Right atrium auricular region (tissue), 2 donors: ENCODE measurements around the gene MFAP3L. TPM values are rescaled to one million over a fixed set of nuclear protein-coding genes. Genes with fewer than 3 reads are reported as not detected.
"Not testable (repeated sequence)": the region's sequence is repeated elsewhere in the genome, so short reads cannot be mapped to it uniquely, and the experiment has no call there.

Experiments
- DNase-seq: peaks from one replicate; pipeline ENCODE4 v3.0.0-alpha.2; 2019; ENCODE audit warnings: low spot score
- H3K27ac ChIP-seq, 2 donors: fragments of 200-600 bp; sonication (generic); 1 replicate in 1 of 2; 2 replicates in 1 of 2; pipeline ENCODE4 v1.5.1; 2016 to 2019
- H3K27me3 ChIP-seq, 2 donors: fragments of 200-600 bp; sonication (generic); one replicate each; pipeline versions ENCODE4 v1.5.1 to v1.6.0; 2017 to 2019
- H3K36me3 ChIP-seq: fragments of 200-600 bp; sonication (generic); one replicate; pipeline ENCODE4 v1.5.1; 2016
- H3K4me1 ChIP-seq, 2 donors: fragments of 200-600 bp; sonication (generic); one replicate each; pipeline versions ENCODE4 v1.5.1 to v1.6.0; 2017 to 2019
- H3K4me3 ChIP-seq, 2 donors: fragments of 200-600 bp; sonication (generic); 1 replicate in 1 of 2; 2 replicates in 1 of 2; pipeline ENCODE4 v1.5.1; 2017 to 2019; ENCODE audit warnings: mild to moderate bottlenecking in 1 of 2, moderate library complexity in 1 of 2
- H3K9me3 ChIP-seq, 2 donors: fragments of 200-600 bp; sonication (generic); one replicate each; pipeline ENCODE4 v1.5.1; 2019
- total RNA-seq, 2 donors: library from RNA; depleted of rRNA; stranded (reverse); fragments of >200 nt; gene quantifications; one replicate each; pipeline ENCODE4 v1.1.0, GENCODE V29; 2016
- TF ChIP-seq, protein P1 (sequence below), 2 donors: fragments of 200-600 bp; sonication (generic); IDR thresholded peaks; one replicate each; pipeline ENCODE4 v1.5.1; 2019; ENCODE audit warnings: antibody characterized with exemption in 2 of 2

The MFAP3L gene
- total RNA-seq, 2 donors from 2014 or later = 7.7 to 8.1 TPM

DNA sequence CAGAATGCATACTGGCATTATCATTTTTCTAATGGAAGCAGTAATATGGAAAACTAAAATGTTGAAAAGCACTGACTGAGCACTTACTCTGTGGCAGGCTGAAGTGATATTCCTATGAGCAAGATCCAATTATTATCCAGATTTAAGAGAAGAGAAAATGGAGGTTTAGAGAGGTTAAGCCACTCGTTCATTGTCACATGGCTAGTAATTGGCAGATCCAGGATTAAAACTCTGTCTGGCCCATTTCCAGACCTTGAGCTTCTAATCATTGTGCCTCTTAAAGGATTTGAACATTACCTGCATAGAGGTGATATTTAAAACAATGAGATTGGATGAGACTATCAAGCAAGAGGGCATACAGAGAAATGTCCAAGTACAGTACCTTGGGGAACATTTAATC is 80.6 kb downstream of the MFAP3L start:
- no peaks in the 10 kb centered on the region for H3K36me3 ChIP-seq
- no peak overlapping the region for H3K27ac ChIP-seq
- no peak overlapping the region for H3K4me3 ChIP-seq
- no peak for DNase-seq
- H3K9me3 ChIP-seq = no peaks in the 10 kb centered on the region
- TF ChIP-seq, protein P1, sequence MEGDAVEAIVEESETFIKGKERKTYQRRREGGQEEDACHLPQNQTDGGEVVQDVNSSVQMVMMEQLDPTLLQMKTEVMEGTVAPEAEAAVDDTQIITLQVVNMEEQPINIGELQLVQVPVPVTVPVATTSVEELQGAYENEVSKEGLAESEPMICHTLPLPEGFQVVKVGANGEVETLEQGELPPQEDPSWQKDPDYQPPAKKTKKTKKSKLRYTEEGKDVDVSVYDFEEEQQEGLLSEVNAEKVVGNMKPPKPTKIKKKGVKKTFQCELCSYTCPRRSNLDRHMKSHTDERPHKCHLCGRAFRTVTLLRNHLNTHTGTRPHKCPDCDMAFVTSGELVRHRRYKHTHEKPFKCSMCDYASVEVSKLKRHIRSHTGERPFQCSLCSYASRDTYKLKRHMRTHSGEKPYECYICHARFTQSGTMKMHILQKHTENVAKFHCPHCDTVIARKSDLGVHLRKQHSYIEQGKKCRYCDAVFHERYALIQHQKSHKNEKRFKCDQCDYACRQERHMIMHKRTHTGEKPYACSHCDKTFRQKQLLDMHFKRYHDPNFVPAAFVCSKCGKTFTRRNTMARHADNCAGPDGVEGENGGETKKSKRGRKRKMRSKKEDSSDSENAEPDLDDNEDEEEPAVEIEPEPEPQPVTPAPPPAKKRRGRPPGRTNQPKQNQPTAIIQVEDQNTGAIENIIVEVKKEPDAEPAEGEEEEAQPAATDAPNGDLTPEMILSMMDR (IDR thresholded peaks at IDR 0.05) = no peak
- no peaks in the 10 kb centered on the region for H3K4me1 ChIP-seq
- no peaks in the 10 kb centered on the region for H3K27me3 ChIP-seq

DNA sequence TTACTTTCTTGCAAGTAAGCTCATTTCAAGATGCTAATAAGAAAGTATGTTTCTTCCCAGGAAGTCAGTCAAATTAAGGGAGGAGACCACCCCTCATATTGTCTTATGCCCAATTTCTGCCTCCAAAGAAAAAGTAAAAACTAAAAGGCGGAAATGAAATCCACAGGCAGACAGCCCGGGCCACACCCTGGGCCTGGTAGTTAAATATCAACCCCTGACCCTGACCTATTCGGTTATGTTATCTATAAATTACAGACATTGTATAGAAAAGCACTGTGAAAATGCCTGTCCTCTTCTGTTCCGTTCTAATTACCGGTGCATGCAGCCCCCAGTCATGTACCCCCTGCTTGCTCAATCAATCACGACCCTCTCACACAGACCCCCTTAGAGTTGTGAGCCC is 82.6 kb downstream of the MFAP3L start:
- not testable (repeated sequence) for H3K4me3 ChIP-seq, DNase-seq, H3K4me1 ChIP-seq, H3K9me3 ChIP-seq, H3K36me3 ChIP-seq, H3K27me3 ChIP-seq, H3K27ac ChIP-seq

DNA sequence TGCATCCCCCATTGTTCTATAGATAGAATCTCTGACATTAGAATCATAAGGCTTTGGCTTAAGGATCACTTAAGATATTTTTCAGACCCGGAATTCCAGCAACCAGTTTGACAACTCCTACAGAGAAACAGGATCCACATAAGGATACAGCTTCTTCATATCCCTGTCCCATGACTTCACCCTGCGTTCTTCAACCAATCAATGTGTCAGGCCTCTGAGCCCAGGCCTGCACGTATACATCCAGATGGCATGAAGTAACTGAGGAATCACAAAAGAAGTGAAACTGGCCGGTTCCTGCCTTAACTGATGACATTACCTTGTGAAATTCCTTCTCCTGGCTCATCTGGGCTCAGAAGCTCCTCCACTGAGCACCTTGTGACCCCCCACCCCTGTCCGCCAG is 85.1 kb downstream of the MFAP3L start:
- no peak for DNase-seq
- TF ChIP-seq, protein P1 (IDR thresholded peaks at IDR 0.05) = no peak
- no peaks in the 10 kb centered on the region for H3K9me3 ChIP-seq
- H3K4me3 ChIP-seq = no peak overlapping the region
- no peaks in the 10 kb centered on the region for H3K27me3 ChIP-seq
- no peak overlapping the region for H3K27ac ChIP-seq
- H3K36me3 ChIP-seq = no peaks in the 10 kb centered on the region
- H3K4me1 ChIP-seq = no peaks in the 10 kb centered on the region

DNA sequence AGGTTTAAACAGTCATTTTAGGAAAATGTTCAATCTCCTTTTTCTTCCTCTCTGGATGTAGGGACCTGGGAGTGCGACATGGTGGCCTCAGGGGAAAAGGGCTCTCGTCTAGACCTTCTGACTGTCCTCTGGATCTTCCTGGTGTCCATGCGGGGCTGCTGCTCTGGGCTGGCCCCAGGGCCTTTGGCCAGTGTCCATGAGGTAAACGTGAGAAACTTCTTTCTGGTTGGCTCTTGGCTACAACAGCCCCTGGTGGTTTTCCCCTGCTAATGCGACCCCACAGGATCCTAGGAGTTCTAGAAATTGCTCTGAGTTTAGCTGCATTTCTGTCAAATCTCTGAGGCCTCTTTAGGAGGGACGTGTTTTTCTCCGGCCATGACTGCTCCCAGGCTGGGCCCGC is 85.7 kb downstream of the MFAP3L start:
- DNase-seq = no peak
- Histone ChIP-seq H3K9me3 (no peaks in the 10 kb centered on the region), H3K27ac (no peak overlapping the region), H3K27me3 (no peaks in the 10 kb centered on the region), H3K4me1 (no peaks in the 10 kb centered on the region), H3K4me3 (no peak overlapping the region), H3K36me3 (no peaks in the 10 kb centered on the region)
- TF ChIP-seq, protein P1 (IDR thresholded peaks at IDR 0.05) = no peak

Other genes with a start within 250 kb of the MFAP3L start
- gene AADAT, start 63.6 kb upstream of the MFAP3L start, total RNA-seq = 1 to 10 TPM; 1.2 to 1.6 TPM